ENCODE measurements around the gene ISOC2.
A peak's percentile ranks its signal among the peaks of the same experiment; 100 is the strongest.
"Not testable (repeated sequence)": the region's sequence is repeated elsewhere in the genome, so short reads cannot be mapped to it uniquely, and the experiment has no call there.

The ISOC2 gene

GRCh38 chr19:55410168-55410567, 51.3 kb downstream of the ISOC2 start:
- no peak for DNase-seq (ENCODE audit: low read depth in 2 of 2, low spot score in 1 of 2)

GRCh38 chr19:55409179-55409578, 52.3 kb downstream of the ISOC2 start:
- not testable (repeated sequence) for DNase-seq (ENCODE audit: low read depth in 2 of 2, low spot score in 1 of 2)

GRCh38 chr19:55408533-55408872, 52.9 kb downstream of the ISOC2 start:
- DNase-seq (ENCODE audit: low read depth in 2 of 2, low spot score in 1 of 2) = no peak

- peak; percentile 90 to 94 for DNase-seq (ENCODE audit: low read depth in 2 of 2, low spot score in 1 of 2)
Measured at GRCh38 chr19:55407800-55408532, 53.5 kb downstream of the ISOC2 start.

GRCh38 chr19:55407550-55407799, 54.0 kb downstream of the ISOC2 start, which contains the start of gene UBE2S:
Gene UBE2S (minus strand): TSS chr19:55407788. CDS start chr19:55407589, 199 bp downstream.
- DNase-seq (ENCODE audit: low read depth in 2 of 2, low spot score in 1 of 2) = not testable (repeated sequence)

- DNase-seq (ENCODE audit: low read depth in 2 of 2, low spot score in 1 of 2) = no peak
Measured at GRCh38 chr19:55406826-55407549, 54.5 kb downstream of the ISOC2 start.

GRCh38 chr19:55406091-55406825, 55.2 kb downstream of the ISOC2 start:
- no peak for DNase-seq (ENCODE audit: low read depth in 2 of 2, low spot score in 1 of 2)

- DNase-seq (ENCODE audit: low read depth in 2 of 2, low spot score in 1 of 2) = no peak
Measured at GRCh38 chr19:55405638-55406037, 55.8 kb downstream of the ISOC2 start.
